HG02571 (cell line): Measurements from ENCODE around the gene GPC6.
"Not testable (repeated sequence)": the region's sequence is repeated elsewhere in the genome, so short reads cannot be mapped to it uniquely, and the experiment has no call there.

Source experiments
- ATAC-seq: cut with Tn5 transposase; IDR thresholded peaks from one replicate; pipeline ENCODE4 v1.9.1; 2021; ENCODE audit warnings: mild to moderate bottlenecking, moderate library complexity; ENCODE audit not compliant: unreplicated experiment

GPC6 gene

GRCh38 chr13:93496117-93496516, 269.5 kb downstream of the GPC6 start:
- not testable (repeated sequence) for ATAC-seq

GRCh38 chr13:93496985-93497673, 270.5 kb downstream of the GPC6 start:
- ATAC-seq = no peak

GRCh38 chr13:93499991-93500390, 273.4 kb downstream of the GPC6 start:
- ATAC-seq = no peak

- ATAC-seq = no peak
These were observed 275.5 kb downstream of the GPC6 start for GRCh38 chr13:93502071-93502470.

GRCh38 chr13:93502987-93503615, 276.5 kb downstream of the GPC6 start:
- ATAC-seq = no peak

- ATAC-seq = no peak
These were observed 278.7 kb downstream of the GPC6 start for GRCh38 chr13:93505104-93505952.

- ATAC-seq = no peak
These were observed 284.4 kb downstream of the GPC6 start for GRCh38 chr13:93511011-93511410.

- no peak for ATAC-seq
These were observed 288.7 kb downstream of the GPC6 start for GRCh38 chr13:93515267-93515666.

GRCh38 chr13:93517658-93518057, 291.1 kb downstream of the GPC6 start:
- no peak for ATAC-seq

GRCh38 chr13:93521307-93521706, 294.7 kb downstream of the GPC6 start:
- no peak for ATAC-seq

- no peak for ATAC-seq
These were observed 295.9 kb downstream of the GPC6 start for GRCh38 chr13:93522501-93522900.

- no peak for ATAC-seq
These were observed 298.5 kb downstream of the GPC6 start for GRCh38 chr13:93525087-93525486.

GRCh38 chr13:93527748-93528297, 301.2 kb downstream of the GPC6 start:
- ATAC-seq = no peak

GRCh38 chr13:93529961-93530360, 303.4 kb downstream of the GPC6 start:
- ATAC-seq = no peak

GRCh38 chr13:93534181-93534700, 307.6 kb downstream of the GPC6 start:
- no peak for ATAC-seq

- ATAC-seq = no peak
These were observed 308.6 kb downstream of the GPC6 start for GRCh38 chr13:93535251-93535650.

GRCh38 chr13:93539914-93540313, 313.3 kb downstream of the GPC6 start:
- no peak for ATAC-seq

- ATAC-seq = no peak
These were observed 321.3 kb downstream of the GPC6 start for GRCh38 chr13:93547886-93548285.

GRCh38 chr13:93549326-93550005, 322.9 kb downstream of the GPC6 start:
- no peak for ATAC-seq

- ATAC-seq = no peak
These were observed 323.6 kb downstream of the GPC6 start for GRCh38 chr13:93550236-93550635.

GRCh38 chr13:93552596-93552995, 326.0 kb downstream of the GPC6 start:
- no peak for ATAC-seq
